ENCODE results near the gene TBC1D22B. TPM values are rescaled to one million over a fixed set of nuclear protein-coding genes. Genes with fewer than 3 reads are reported as not detected.

TBC1D22B gene
- total RNA-seq, 1 experiment from 2014 or later = 12.9 TPM

- no peak overlapping the region for H4K8ac ChIP-seq (replicated peaks; ENCODE audit: insufficient read length, low read depth, low read length)
- TF ChIP-seq CTCF (conservative IDR thresholded peaks at IDR 0.05) = no peak
- H2BK15ac ChIP-seq (ENCODE audit: low read depth, low read length) = no peak overlapping the region
- Mint-ChIP-seq H3K4me1 (peaks cover 3 to 8% of the 10 kb centered on the region in 2 experiments; a peak in 3 of 4 replicates), H3K27me3 (ENCODE audit: low read depth) (no peaks in the 10 kb centered on the region; the same call in 1 of the 2 replicates), H3K4me3 (no peak overlapping the region), H3K9me3 (no peaks in the 10 kb centered on the region), H3K36me3 (ENCODE audit: insufficient read depth in 1 of 3, low read depth in 3 of 3) (no peaks in the 10 kb centered on the region), H3K27ac (peak overlapping the region in 1 of 3 experiments; percentile 20; a peak in 2 of 7 replicates)
- no peak overlapping the region for H3K9ac ChIP-seq (ENCODE audit: extremely low read depth, insufficient read length, low read length)
- no peaks in the 10 kb centered on the region for H3K23me2 ChIP-seq (ENCODE audit: insufficient read length, low read depth, low read length, poor library complexity, severe bottlenecking)
- H4K91ac ChIP-seq (ENCODE audit: insufficient read length, low read depth, low read length) = no peak overlapping the region
- no peak overlapping the region for H3K18ac ChIP-seq (ENCODE audit: insufficient read length, low read depth, low read length)
- no peak overlapping the region for H2BK12ac ChIP-seq (ENCODE audit: insufficient read length, low read depth, low read length)
- no peak overlapping the region for H2BK20ac ChIP-seq (ENCODE audit: low read depth, low read length, poor library complexity, severe bottlenecking)
- no peak overlapping the region for H3K56ac ChIP-seq (ENCODE audit: insufficient read length, low read depth, low read length)
- peak overlapping the region; percentile 39 for H2BK120ac ChIP-seq (ENCODE audit: low read depth, low read length, poor library complexity, severe bottlenecking)
- H2BK5ac ChIP-seq (ENCODE audit: insufficient read length, low read length) = no peak overlapping the region
- H3K27ac ChIP-seq (ENCODE audit: insufficient read length, low read depth, low read length) = no peak overlapping the region
- H3K4ac ChIP-seq (ENCODE audit: low read depth, low read length) = no peak overlapping the region
- no peaks in the 10 kb centered on the region for H3K9me3 ChIP-seq (ENCODE audit: control insufficient read depth, low read depth, low read length)
- no peaks in the 10 kb centered on the region for H3K4me1 ChIP-seq (ENCODE audit: insufficient read depth, low read length)
- H3K14ac ChIP-seq (ENCODE audit: insufficient read depth, low read length) = no peak overlapping the region
- no peak overlapping the region for H4K5ac ChIP-seq (ENCODE audit: insufficient read length, low read depth, low read length)
- no peak for DNase-seq
- no peak overlapping the region for H3T11ph ChIP-seq (ENCODE audit: low read length)
- H3K79me1 ChIP-seq (ENCODE audit: insufficient read depth, low read depth, low read length, poor library complexity, severe bottlenecking) = no peaks in the 10 kb centered on the region
- no peak overlapping the region for H2AK5ac ChIP-seq (ENCODE audit: insufficient read length, low read length)
- WGBS (ENCODE audit: extremely low coverage, insufficient read length, low lambda C conversion rate) = no CpG with 5 or more reads among the region's 4 CpGs
- H3K4me2 ChIP-seq (ENCODE audit: insufficient read depth, insufficient read length, low read length) = no peak overlapping the region
- no peaks in the 10 kb centered on the region for H4K20me1 ChIP-seq (ENCODE audit: control insufficient read depth, insufficient read depth, insufficient read length)
- peaks cover under 1% of the 10 kb centered on the region; the same call in 1 of the 2 replicates for H3K27me3 ChIP-seq (ENCODE audit: insufficient read depth, low read length)
- no peak overlapping the region for H2AFZ ChIP-seq (ENCODE audit: low read length)
- H3K23ac ChIP-seq (ENCODE audit: insufficient read length, low read depth, low read length) = no peak overlapping the region
- H3K79me2 ChIP-seq (ENCODE audit: insufficient read depth, low read length) = no peaks in the 10 kb centered on the region
Observed at GRCh38 chr6:37239950-37240713, 17.4 kb upstream of the TBC1D22B start.
